GM18909 (cell line): ENCODE data around the gene RYR2.

Experiments used
- ATAC-seq: cut with Tn5 transposase; IDR thresholded peaks from one replicate; pipeline ENCODE4 v1.9.1; 2021; ENCODE audit warnings: mild to moderate bottlenecking; ENCODE audit not compliant: unreplicated experiment, poor library complexity

RYR2 gene

GRCh38 chr1:237041795-237042525 lies at the start of gene RYR2:
TSS of gene RYR2 (plus strand) at chr1:237042184. CDS start at chr1:237042522, 338 bp downstream.
- no peak for ATAC-seq

GRCh38 chr1:236992449-236992848 lies 49.5 kb upstream of the RYR2 start:
- no peak for ATAC-seq

- ATAC-seq, result no peak
Measured at GRCh38 chr1:236994450-236994849, 47.5 kb upstream of the RYR2 start.

GRCh38 chr1:236997361-236997760 lies 44.6 kb upstream of the RYR2 start:
- ATAC-seq, result no peak

GRCh38 chr1:236997882-236998281 lies 44.1 kb upstream of the RYR2 start:
- no peak for ATAC-seq

- ATAC-seq, result no peak
Measured at GRCh38 chr1:236998546-236998945, 43.4 kb upstream of the RYR2 start.

GRCh38 chr1:237000191-237000590 lies 41.8 kb upstream of the RYR2 start:
- ATAC-seq, result no peak

- ATAC-seq, result no peak
Measured at GRCh38 chr1:237003516-237003915, 38.5 kb upstream of the RYR2 start.

GRCh38 chr1:237004116-237004515 lies 37.9 kb upstream of the RYR2 start, which contains the start of gene MT1HL1:
TSS of gene MT1HL1 (minus strand) at chr1:237004441. CDS start at chr1:237004372, 69 bp downstream.
- no peak for ATAC-seq

- ATAC-seq, result no peak
Measured at GRCh38 chr1:237005674-237006073, 36.3 kb upstream of the RYR2 start.

GRCh38 chr1:237007147-237007881 lies 34.7 kb upstream of the RYR2 start:
- no peak for ATAC-seq

- ATAC-seq, result no peak
Measured at GRCh38 chr1:237009611-237010010, 32.4 kb upstream of the RYR2 start.

GRCh38 chr1:237011432-237011831 lies 30.6 kb upstream of the RYR2 start:
- ATAC-seq, result no peak

- ATAC-seq, result no peak
Measured at GRCh38 chr1:237012361-237012760, 29.6 kb upstream of the RYR2 start.

GRCh38 chr1:237012788-237013383 lies 29.1 kb upstream of the RYR2 start:
- ATAC-seq, result no peak

GRCh38 chr1:237013608-237014007 lies 28.4 kb upstream of the RYR2 start:
- no peak for ATAC-seq

GRCh38 chr1:237016626-237017025 lies 25.4 kb upstream of the RYR2 start:
- no peak for ATAC-seq

GRCh38 chr1:237018896-237019295 lies 23.1 kb upstream of the RYR2 start:
- ATAC-seq, result no peak

- ATAC-seq, result no peak
Measured at GRCh38 chr1:237025358-237026074, 16.5 kb upstream of the RYR2 start.

- ATAC-seq, result no peak
Measured at GRCh38 chr1:237029240-237029639, 12.7 kb upstream of the RYR2 start.
